ENCODE measurements around the gene POLR1D.

Gene POLR1D

DNA sequence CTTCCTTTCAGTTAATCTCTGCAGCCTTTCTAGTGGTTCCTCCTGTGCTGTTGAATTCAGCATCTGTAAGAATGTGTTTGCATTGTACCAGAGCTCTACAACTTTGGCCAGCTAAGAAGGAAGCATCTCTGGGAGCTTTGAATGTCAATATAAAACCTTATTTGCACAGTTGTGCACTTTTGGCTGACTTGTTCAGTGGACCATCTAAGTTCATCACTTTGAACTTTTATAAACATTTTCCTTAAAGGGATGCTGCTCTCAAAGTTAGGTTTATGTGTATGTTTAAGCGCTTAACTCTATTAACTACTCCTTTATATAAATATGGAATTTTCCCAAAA lies 15.6 kb downstream of the POLR1D start:
- in situ Hi-C loops (cut with MboI; ENCODE audit: low sequenced_read_pairs) = no loop called here

DNA sequence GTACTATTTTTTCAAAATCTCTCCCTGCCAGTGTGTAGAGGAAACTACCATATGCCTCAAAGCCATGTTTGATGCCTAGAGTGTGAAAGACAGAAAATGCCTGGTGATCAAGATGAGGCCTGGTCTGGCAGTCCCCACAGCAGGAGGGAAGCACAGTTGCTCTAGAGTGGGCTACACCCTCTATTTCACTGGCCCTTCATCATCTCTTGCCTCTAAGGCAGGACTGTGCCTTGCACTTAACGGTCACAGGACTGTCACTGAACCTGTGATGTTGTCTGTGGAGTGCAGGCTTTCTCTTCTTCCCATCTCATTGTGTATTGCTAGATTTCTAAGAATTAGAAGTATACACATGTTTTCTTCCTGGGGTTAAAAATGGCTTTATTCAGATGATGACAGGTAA lies 16.3 kb downstream of the POLR1D start:
- in situ Hi-C loops (cut with MboI; ENCODE audit: low sequenced_read_pairs) = no loop called here

- in situ Hi-C loops (cut with MboI; ENCODE audit: low sequenced_read_pairs) = no loop called here
Observed at GRCh38 chr13:27638521-27638920, 16.8 kb downstream of the POLR1D start.

DNA sequence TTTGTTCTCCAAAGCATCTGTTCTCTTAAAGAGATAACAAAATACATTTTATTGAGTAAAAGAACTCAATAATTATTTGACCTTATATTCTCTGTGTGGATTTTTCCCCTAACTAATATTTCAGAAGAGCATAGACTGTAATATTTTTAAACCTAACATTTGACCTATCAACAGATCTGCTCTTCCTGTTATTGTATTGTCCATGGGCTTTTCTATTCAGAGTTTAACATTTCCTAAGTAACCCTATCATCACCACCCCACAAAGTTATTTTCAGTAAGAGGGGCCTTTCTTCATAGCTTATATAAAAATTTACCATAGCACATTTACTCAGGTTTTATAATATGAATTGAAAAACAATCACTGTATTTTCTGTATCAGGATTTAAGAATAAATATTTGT lies 17.5 kb downstream of the POLR1D start:
- in situ Hi-C loops (cut with MboI; ENCODE audit: low sequenced_read_pairs) = no loop called here

GRCh38 chr13:27641711-27642502 lies 20.2 kb downstream of the POLR1D start:
- in situ Hi-C loops (cut with MboI; ENCODE audit: low sequenced_read_pairs) = no loop called here

- in situ Hi-C loops (cut with MboI; ENCODE audit: low sequenced_read_pairs) = no loop called here
Observed at GRCh38 chr13:27643334-27644132, 21.8 kb downstream of the POLR1D start.

- in situ Hi-C loops (cut with MboI; ENCODE audit: low sequenced_read_pairs) = no loop called here
Observed at GRCh38 chr13:27644302-27644701, 22.6 kb downstream of the POLR1D start.

GRCh38 chr13:27650312-27650711 lies 28.6 kb downstream of the POLR1D start:
- in situ Hi-C loops (cut with MboI; ENCODE audit: low sequenced_read_pairs) = no loop called here

DNA sequence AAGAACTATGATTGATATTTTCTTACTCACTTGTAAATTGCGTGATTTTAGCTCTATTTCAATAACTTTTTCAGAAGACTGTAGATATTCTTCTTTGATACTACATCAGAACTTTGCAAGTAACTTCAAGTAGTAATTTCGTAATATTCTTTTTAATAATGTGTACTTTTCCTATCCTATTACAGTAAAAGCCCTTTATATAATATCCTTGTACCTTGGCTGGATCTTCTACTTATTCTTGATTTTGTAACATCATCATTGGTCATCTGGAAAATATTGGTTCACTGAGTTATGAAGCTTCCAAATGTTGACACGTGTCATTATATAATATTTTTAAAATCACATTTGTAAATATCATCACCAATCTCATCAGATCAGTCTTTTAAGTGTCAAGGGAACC lies 32.4 kb downstream of the POLR1D start:
- in situ Hi-C loops (cut with MboI; ENCODE audit: low sequenced_read_pairs) = no loop called here

DNA sequence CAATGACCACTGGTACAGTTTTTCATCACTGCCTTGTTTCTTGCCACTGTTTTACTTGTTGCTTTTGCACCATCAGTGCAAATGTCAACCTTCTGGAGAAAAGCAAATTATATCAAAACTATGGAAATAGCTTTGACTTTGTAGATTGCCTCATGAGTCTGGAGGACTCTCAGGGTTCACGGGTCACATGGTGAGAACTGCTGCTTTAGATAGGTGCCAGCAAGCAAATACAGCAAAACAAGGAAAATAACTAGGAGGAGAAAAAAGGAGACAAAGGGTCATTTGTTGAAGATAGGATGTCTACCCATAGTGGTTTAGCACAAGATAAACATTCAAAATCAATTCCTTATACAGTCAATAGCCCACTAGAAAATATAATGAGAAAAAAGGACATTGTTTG lies 33.1 kb downstream of the POLR1D start:
- in situ Hi-C loops (cut with MboI; ENCODE audit: low sequenced_read_pairs) = no loop called here

GRCh38 chr13:27657724-27658123 lies 36.0 kb downstream of the POLR1D start:
- in situ Hi-C loops (cut with MboI; ENCODE audit: low sequenced_read_pairs) = no loop called here

- in situ Hi-C loops (cut with MboI; ENCODE audit: low sequenced_read_pairs) = no loop called here
Observed at GRCh38 chr13:27658546-27658945, 36.9 kb downstream of the POLR1D start.

DNA sequence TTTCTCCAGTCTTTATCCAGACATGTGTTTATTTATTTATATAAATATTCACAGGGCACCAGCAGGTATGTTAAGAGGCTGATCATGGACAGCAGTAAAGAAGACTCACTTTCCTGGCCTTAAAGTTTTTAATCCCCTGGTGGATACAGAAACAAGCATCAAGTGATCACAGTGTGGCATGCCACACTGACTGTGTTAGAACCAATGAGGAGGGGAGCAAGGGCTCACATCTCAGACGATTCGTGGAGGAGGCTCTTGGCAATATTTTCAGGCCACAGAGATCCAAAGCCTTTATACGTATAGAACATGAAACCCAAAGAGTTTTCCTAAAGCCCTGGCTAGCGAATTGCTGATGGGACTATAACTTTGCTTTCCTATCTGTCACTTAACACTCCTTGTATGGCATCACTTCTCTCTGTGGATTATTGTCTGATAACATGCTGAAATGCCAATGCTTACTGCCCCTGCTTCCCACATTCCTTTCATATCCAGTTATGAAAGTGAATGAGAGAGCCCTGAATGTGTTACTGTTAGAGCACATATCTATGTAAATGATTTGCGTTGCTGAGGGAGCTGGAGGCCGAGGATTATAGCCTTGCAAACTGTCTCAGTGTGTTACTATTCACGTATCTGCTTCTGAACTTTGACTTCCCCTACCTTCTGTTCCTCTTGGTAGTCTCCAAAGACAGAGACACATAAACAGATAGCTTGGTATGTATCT lies 37.6 kb downstream of the POLR1D start:
- in situ Hi-C loops (cut with MboI; ENCODE audit: low sequenced_read_pairs) = no loop called here

DNA sequence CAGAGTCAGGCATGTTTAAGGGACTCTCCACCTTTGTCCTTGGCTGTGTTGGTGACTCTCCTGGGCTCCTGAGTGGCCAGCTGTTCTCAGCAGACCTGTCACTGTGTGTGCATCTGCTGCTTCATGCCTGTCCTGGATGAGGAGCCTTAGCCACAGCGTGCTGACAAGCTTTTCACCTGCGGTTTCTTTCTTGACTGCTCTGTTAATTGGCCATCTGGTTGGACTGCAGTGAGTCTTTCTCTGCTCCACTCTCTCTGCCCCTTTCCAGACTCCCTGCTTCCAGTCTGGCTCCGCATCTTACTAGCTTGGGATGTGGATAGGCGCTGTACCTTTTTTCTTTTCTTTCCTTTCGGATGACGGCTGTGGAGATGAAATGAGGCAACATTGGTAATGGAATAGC lies 38.8 kb downstream of the POLR1D start:
- in situ Hi-C loops (cut with MboI; ENCODE audit: low sequenced_read_pairs) = no loop called here

GRCh38 chr13:27661017-27661416 lies 39.3 kb downstream of the POLR1D start:
- in situ Hi-C loops (cut with MboI; ENCODE audit: low sequenced_read_pairs) = no loop called here

DNA sequence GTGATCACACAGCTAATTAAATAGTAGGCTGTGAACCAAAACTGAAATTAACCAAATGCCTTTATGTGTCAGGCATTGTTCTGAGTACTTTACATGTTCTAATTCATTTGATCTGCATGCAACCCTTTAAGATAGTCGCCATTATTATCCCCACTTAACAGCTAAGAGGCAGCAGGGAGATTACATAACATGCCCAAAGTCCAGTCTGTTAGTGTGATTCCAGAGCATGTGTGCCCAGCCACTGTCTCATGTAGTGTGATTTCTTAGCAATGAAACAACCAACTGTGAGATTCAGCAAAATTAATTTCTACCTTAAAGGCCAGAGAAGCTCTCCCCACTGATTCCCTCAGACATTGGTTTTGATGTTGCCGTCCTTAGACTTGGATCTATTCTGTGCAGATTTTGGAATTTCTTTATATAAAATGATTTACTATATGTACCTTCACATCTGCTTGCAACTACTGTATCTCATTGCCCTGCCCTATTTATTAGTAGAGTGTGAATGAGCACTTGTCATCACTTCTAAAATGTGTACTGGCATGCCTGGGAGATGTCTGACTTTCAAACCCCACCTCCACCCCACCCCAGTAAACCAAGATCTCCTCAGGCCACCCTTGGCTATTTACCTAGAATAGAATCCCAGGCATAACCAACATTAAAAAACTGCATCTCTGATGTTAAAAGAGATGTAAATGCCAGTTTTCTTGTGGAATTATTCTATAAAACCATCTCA lies 41.2 kb downstream of the POLR1D start:
- in situ Hi-C loops (cut with MboI; ENCODE audit: low sequenced_read_pairs) = no loop called here

DNA sequence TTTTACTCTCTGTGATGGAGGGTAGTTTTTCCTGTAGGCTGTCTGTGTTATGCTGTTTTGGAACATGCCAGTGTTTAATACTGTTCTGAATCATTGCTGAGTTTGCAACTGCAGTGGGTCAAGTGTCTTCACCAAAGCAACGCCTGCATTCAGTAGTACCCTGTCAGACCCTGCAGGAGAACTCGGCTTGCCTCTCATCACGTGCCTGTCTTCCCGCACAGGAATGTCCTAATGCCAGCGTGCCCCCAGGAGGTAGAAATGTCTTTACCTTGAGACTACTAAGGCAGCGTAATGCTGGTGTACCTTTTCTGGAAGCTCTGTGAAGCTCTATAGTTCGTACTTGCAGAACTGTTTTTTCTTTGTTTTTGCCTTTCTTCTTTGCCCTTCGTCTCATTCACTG lies 42.3 kb downstream of the POLR1D start:
- in situ Hi-C loops (cut with MboI; ENCODE audit: low sequenced_read_pairs) = no loop called here

DNA sequence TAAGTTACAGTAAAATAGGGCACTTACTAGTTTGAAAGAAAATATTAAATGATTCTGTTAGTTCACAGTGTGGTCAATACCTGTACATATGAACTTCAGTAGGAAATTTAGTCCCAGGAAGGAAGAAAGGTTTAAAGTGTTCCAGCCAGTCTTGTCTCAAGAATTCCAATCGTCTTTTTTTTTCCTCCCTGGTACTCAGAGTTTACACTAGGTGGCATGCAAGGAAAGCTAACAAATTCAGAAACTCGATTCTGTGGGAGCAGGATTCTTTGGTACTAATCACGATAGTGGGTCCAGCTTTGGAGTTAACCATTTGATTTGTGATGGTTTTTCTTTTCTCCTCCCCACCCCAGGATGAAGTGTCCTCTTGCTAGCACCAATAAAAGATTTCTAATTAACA lies 43.6 kb downstream of the POLR1D start:
- in situ Hi-C loops (cut with MboI; ENCODE audit: low sequenced_read_pairs) = no loop called here

DNA sequence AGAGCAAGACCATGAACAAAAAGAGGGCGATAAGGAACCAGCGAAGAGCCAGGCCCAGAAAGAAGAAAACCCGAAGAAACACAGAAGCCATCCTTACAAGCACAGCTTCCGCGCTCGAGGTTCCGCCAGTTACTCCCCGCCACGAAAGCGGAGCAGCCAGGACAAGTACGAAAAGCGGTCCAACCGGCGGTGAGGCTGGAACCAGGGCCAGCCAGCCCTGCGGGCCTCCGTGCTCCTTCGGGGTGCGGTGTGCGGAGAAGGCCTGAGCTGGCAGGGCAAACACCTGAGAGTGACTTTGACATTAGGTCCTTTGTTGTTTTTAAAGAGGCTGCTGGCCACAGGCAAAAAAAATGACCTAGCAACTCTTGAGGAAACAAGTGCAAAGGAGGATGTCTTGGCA lies 44.1 kb downstream of the POLR1D start:
- in situ Hi-C loops (cut with MboI; ENCODE audit: low sequenced_read_pairs) = no loop called here

DNA sequence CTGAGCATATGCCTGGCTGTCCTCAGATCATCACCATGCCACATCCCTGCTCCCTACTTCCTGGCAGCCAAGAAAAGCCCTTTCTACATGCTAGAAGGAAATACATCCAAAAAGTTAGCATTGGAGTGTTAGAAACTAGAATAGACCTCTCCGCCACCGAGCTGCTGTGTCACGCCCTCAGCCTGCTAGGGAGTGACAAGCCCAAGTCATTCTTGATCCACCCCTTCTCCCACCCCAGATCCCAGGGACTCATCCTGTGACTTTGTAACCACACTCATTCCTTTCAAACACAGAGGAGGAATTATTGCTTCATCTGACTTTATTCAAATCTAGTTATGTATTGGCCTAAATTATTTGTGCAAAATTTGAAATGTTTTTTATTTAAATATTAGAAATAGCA lies 45.3 kb downstream of the POLR1D start:
- in situ Hi-C loops (cut with MboI; ENCODE audit: low sequenced_read_pairs) = no loop called here

- in situ Hi-C loops (cut with MboI; ENCODE audit: low sequenced_read_pairs) = no loop called here
Observed at GRCh38 chr13:27667946-27668345, 46.3 kb downstream of the POLR1D start.
